GM12872 (cell line): ENCODE measurements around the gene ANK2.

ENCODE experiments used
- CTCF ChIP-seq: IDR thresholded peaks from 3 replicates; pipeline ENCODE4 v1.5.1; 2011; ENCODE audit warnings: low read depth, mild to moderate bottlenecking, low read length, moderate library complexity; ENCODE audit not compliant: insufficient read depth

The ANK2 gene

GRCh38 chr4:113109106-113109718 is 59.8 kb downstream of the ANK2 start:
- no peak for TF ChIP-seq CTCF

GRCh38 chr4:113112338-113112978 is 63.0 kb downstream of the ANK2 start:
- TF ChIP-seq CTCF: no peak

GRCh38 chr4:113113151-113113550 is 63.7 kb downstream of the ANK2 start:
- TF ChIP-seq CTCF: no peak

- no peak for TF ChIP-seq CTCF
Measured at GRCh38 chr4:113114884-113115283, 65.4 kb downstream of the ANK2 start.

- TF ChIP-seq CTCF: no peak
Measured at GRCh38 chr4:113116414-113117357, 67.2 kb downstream of the ANK2 start.

GRCh38 chr4:113117358-113117702 is 67.9 kb downstream of the ANK2 start:
- no peak for TF ChIP-seq CTCF

GRCh38 chr4:113122066-113122465 is 72.6 kb downstream of the ANK2 start:
- TF ChIP-seq CTCF: no peak
